NOMO-1 treated with dmso at 0.1 percent for 144 hours (cell line): ENCODE data around the gene ATP2A2.
"Not testable (repeated sequence)": the region's sequence is repeated elsewhere in the genome, so short reads cannot be mapped to it uniquely, and the experiment has no call there.

Source experiments
- DNase-seq: peaks from one replicate; lab custom pipeline; 2025; ENCODE audit not compliant: unreplicated experiment; lab: John Stamatoyannopoulos, UW

ATP2A2 gene

DNA sequence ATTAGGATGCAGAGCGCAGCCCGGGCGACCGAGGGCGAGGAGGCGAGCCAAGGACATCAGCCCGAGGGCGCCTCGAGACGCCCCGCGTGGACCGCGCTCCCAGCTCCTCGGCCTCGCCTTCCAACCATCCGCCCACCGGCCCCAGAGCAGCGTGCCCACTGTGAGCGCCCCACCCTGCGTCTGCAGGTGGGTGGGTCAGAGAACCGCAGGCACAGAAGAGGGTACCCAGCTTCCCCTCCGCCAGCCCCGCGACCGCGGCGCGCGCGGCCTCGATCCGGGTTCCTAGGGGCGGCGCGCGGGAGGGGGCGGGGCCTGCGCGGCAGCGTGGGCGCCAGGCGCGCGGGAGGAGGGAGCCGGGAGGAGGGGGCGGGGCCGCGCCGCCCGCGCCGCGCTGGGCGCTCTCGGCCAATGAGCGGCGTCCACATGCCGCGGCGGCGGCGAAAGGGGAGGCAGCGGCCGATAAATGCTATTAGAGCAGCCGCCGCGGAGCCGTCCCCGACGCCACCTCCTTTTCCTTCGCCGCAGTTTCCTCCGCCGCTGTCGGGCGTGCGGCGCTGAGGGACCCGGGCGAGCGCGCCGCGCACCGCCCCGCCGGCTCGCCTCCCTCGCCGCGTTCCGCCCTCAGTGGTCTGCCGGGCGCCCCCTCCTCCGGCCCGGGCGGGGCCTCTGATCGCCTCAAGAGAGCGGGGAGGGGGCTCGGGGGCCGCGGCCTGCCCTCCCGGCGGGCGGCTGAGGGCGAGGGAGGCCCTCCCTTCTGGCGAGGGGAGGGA lies at the start of gene ATP2A2:
Gene ATP2A2, plus strand, starts transcription at position 469 of the 770 bp plus-strand sequence. CDS start 543 bp downstream, outside the sequence.
- DNase-seq, result peak; percentile 77

DNA sequence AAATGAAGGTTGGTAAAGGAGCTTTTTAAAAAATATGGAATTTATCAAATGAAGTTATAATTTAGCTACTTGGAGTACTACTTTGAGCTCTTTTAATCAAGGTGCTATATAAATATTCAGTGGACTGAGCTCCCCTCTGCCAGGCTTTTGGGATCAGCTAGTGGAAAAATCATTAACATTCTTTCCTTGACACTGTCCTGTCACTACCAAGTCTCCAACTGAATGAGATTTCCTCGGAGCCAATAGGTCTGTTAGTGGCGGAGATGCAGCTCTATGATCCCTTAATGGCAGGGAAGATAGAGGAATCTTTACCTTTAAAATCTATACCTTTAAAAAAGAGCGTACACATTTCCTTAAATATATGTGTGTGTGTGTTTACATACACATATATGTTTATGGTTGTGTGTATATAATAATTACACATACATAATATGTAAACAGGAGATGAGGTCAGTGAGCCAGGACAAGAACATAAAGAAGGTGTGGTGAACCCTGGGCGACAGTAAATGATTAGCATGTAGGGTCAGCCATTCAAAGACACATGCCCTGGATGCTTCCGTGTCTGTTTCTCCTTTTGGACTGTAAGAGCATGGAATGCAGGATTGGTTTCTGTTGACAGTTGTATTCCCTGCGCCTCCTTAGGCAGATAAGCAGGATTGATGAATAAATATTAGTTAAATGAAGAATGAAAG lies 47.7 kb upstream of the ATP2A2 start:
- no peak for DNase-seq

GRCh38 chr12:110234331-110234751 lies 46.7 kb upstream of the ATP2A2 start:
- no peak for DNase-seq

- peak; percentile 57 for DNase-seq
Measured at GRCh38 chr12:110234755-110235154, 46.3 kb upstream of the ATP2A2 start.

DNA sequence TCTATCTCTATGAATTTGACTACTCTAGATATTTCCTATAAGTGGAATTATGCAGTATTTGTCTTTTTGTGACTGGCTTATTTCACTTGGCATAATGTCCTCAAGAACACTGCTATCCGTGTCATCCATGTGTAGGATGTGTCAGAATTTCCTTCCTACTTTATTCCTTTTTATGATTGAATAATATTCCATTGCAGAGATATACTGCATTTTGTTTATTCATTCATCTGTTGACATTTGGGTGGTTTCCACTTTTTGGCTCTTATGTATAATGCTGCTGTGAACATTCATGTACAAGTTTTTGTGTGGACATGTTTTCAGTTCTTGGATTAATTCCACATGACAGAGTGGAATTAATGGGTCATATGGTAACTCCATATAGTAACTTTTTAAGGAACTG lies 45.7 kb upstream of the ATP2A2 start:
- DNase-seq, result no peak

- peak; percentile 49 for DNase-seq
Measured at GRCh38 chr12:110243227-110243626, 37.8 kb upstream of the ATP2A2 start.

- DNase-seq, result no peak
Measured at GRCh38 chr12:110244372-110244771, 36.7 kb upstream of the ATP2A2 start.

GRCh38 chr12:110244829-110245228 lies 36.2 kb upstream of the ATP2A2 start:
- no peak for DNase-seq

DNA sequence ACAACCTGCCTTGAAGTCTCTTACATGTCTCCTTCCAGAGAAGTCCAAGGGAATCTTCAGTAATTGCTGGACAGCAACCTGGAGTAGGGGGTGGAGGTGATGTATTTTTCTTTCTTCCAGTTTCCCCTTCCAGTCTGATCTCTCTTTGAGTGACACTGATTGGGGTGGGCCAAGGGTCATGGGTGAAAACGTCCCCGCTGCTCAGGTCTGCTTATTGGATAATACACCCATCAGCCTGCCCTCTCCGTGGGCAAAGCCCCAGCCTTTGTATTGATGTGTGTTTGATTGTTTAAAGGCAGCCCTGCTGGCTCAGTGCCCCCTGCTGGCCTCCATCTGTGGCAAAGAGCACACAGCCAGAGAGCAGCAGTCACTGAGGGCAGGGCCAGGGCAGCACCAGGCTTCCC lies 35.7 kb upstream of the ATP2A2 start:
- peak; percentile 11 for DNase-seq

GRCh38 chr12:110246636-110247339 lies 34.3 kb upstream of the ATP2A2 start:
- no peak for DNase-seq

DNA sequence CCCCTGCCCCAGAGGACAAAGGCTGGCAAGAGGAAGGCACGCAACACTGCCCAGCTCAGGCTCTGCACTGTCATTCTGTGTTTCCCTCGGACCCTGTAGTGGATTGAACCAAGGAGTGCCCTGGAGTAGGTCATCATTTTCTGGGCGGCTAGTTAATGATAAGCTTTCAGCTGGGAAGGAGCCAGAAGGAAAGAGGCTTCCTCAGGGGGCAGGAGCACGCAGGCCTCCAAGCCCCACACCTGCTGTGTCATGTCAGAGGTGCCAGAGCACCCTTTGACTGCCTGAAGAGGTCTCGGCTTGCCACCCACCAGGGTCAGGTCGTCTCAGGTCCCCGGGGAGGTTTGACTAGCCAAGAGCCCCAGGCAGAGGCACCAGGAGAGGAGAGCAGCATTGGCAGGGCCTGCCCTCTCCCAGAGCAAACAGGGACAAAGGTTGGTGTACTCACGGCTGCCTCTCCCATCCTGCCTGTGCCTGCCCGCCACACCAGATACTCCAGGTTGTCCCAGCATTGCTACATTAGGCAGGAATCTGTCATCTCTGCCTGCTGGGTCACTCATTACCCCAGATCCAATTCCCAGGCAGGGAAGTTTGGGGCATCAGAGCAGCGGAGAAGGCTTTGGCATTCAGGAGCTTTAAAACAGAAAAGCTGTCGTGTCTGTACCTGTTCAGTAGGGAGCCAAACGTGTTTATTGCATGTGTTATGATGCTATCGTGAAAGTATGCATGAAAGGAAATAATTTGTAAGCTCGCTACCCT lies 33.5 kb upstream of the ATP2A2 start:
- no peak for DNase-seq

- no peak for DNase-seq
Measured at GRCh38 chr12:110248096-110248447, 33.0 kb upstream of the ATP2A2 start.

GRCh38 chr12:110249105-110249504 lies 31.9 kb upstream of the ATP2A2 start:
- DNase-seq, result no peak

DNA sequence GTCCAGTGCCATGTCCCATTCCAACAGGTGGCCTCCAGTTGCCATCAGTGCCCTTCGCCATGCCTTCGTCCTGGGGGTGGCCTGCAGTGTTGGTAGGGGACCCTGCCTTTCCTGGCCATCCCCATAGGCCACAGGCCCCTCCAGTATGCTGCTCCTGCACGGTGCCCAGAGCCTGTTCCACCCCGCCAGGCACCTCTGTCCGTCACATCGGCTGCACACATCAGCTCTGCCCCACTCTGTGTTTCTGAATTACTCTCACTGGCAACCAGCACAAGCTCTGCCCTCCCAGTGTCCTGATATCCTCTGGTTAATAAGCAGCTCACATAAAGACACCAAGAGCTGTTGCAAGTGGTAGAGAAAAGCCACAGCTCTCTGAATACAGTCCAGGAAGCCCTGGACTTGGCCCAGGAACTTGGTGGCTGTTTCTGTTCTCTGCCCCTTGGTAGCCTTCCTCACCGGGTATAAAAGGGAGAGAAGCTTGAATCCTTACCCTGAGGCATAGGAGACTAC lies 31.3 kb upstream of the ATP2A2 start:
- DNase-seq, result no peak

- no peak for DNase-seq
Measured at GRCh38 chr12:110251381-110251780, 29.7 kb upstream of the ATP2A2 start.

GRCh38 chr12:110252716-110253115 lies 28.3 kb upstream of the ATP2A2 start:
- no peak for DNase-seq

GRCh38 chr12:110253176-110253575 lies 27.9 kb upstream of the ATP2A2 start:
- DNase-seq, result no peak

GRCh38 chr12:110254971-110255540 lies 26.0 kb upstream of the ATP2A2 start:
- DNase-seq, result no peak

DNA sequence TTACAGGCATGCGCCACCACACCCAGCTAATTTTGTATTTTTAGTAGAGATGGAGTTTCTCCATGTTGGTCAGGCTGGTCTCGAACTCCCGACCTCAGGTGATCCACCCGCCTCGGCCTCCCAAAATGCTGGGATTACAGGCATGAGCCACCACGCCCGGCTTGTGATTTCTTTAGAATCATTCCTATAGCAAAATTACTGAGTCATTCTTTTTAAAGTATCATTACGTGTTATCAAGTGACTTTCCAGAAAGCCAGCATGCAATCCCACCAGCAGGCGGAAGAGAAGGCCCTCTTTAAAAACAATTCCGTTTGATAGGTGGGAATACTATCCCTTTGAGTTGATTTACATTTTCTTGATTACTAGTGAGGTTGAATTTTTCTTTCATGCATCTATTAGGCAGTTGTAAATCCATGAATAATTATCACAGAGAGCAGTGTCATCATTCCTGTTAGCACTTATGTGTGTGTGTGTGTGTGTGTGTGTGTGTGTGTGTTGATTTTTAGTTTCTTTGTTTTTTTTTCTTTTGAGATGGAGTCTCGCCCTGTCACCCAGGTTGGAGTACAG lies 25.1 kb upstream of the ATP2A2 start:
- DNase-seq, result not testable (repeated sequence)

DNA sequence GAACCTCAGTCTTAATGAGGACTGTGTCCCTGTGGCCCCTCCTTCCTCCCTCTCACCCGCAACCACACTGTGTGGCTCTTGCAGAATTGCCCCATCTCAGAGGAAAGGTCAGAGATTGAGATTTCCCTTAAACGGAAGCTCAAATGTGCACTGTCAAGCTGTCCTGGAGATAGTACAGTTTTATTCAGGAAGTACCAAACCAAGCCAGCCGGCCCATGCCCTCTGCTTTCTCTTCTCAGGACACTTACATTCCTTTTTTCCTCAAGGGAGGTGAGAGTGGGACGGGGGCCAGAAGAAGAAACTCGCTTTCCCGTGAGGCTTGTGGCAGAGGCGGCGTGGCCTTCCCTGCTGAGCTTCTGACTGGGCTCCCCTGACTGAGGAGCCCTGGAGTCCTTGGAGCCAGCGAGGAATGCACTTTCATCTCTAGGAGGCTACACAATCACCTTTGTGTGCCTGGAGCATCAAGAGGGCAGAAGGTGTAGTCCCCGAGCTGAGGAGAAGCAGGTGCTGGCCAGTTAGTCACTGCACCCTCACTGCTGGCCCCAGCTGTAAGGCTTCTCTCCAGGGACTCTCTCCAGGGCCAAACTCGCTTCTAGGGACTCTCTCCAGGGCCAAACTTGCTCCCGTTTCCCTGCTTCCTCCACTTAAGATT lies 24.1 kb upstream of the ATP2A2 start:
- DNase-seq, result peak; percentile 74
